GM12878 (cell line): ENCODE results near the gene MEIOC.

Source experiments
- BCL3 ChIP-seq: IDR thresholded peaks from 2 replicates; pipeline ENCODE4 v1.6.1; 2011; ENCODE audit warnings: borderline replicate concordance, low read depth, mild to moderate bottlenecking, moderate library complexity, low read length; ENCODE audit not compliant: insufficient read depth, poor library complexity, severe bottlenecking
- CHD1 ChIP-seq: IDR thresholded peaks from 2 replicates; pipeline ENCODE4 v1.6.1; 2012; ENCODE audit warnings: low read depth, low read length, improper control_type of control experiment
- CTCF ChIP-seq, 3 experiments: IDR thresholded peaks in 2 of 3; conservative IDR thresholded peaks in 1 of 3; 2 replicates each; pipeline ENCODE4 v1.5.1; 2011; ENCODE audit warnings: low read depth in 3 of 3, low read length in 3 of 3, mild to moderate bottlenecking in 3 of 3, control low read depth in 2 of 3, moderate library complexity in 2 of 3, inconsistent platforms in 1 of 3, mixed read lengths in 1 of 3; ENCODE audit not compliant: control insufficient read depth in 2 of 3, insufficient read depth in 1 of 3; ENCODE audit errors: extremely low read depth in 1 of 3
- FOS ChIP-seq: IDR thresholded peaks from 3 replicates; pipeline ENCODE4 v1.6.1; 2011; ENCODE audit warnings: borderline replicate concordance; ENCODE audit not compliant: insufficient read length; ENCODE audit errors: extremely low read depth
- POLR2A ChIP-seq: IDR thresholded peaks from 2 replicates; pipeline ENCODE4 v1.6.1; 2011; ENCODE audit warnings: low read depth, mild to moderate bottlenecking, low read length
- POLR2AphosphoS5 ChIP-seq: IDR thresholded peaks from 2 replicates; pipeline ENCODE4 v1.6.1; 2011; ENCODE audit warnings: mild to moderate bottlenecking, low read length, inconsistent platforms

DNA sequence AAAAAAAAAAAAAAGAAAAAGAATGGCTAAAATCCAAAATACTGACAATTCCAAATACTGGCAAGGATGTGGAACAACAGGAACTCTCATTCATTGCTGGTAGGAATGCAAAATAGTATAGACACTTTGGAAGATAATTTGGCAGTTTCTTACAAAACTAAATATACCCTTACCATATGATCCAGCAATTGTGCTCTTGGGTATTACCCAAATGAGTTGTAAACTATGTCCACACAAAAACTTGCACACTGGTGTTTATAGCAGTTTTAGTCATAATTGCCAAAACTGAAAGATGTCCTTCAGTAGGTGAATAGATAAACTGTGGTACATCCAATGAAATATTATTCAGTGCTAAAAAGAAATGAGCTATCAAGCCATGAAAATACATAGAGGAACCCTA, 8.5 kb upstream of the MEIOC start:
- TF ChIP-seq POLR2A (no peak), CTCF (IDR thresholded peaks at IDR 0.05 in 2 of 3, conservative IDR thresholded peaks at IDR 0.05 in 1 of 3; ENCODE audit: control insufficient read depth in 2 of 3, extremely low read depth in 1 of 3, insufficient read depth in 1 of 3, low read depth in 3 of 3, low read length in 3 of 3) (no peak), POLR2AphosphoS5 (no peak), FOS (no peak), BCL3 (no peak), CHD1 (no peak)
